ENCODE measurements around the gene TAF11L14.
"Not testable (repeated sequence)": the region's sequence is repeated elsewhere in the genome, so short reads cannot be mapped to it uniquely, and the experiment has no call there.

TAF11L14 gene

DNA sequence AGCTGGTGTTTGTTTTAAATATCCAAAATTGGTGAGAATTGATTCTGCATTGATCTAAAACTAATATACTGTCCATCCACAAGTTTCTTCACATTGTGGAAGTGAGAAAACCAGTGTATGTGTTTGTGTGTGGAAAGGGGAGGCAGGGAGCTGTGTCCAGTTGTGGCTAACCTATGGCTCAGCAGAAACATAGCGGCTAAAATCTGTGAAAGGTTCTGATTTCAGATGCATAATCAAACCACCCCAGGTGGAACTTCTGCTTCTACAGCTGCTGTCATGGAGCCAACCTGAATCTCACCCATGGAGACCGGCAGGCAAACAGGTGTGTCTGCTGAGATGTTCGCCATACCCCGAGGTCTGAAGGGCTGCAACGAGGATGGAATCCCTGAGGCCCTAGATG lies at the start of gene TAF11L14:
Gene TAF11L14, plus strand, starts transcription at position 301 of the 400 bp plus-strand sequence.
- DNase-seq: no peak

DNA sequence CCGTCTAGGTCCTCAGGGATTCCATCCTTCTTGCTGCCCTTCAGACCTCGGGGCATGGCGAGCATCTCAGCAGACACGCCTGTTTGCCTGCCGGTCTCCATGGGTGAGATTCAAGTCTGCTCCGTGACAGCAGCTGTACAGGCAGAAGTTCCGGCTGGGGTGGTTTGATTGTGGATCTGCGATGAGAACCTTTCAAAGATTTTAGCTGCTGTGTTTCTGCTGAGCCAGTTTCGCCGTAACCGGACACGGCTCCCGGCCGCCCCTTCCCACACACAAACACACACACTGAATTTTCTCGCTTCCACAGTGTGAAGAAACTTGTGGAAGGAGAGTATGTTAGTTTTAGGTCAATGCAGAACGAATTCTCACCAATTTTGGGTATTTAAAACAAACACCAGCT lies 48.6 kb upstream of the TAF11L14 start, which contains the start of gene TAF11L7:
Gene TAF11L7, minus strand, starts transcription at position 101 of the 400 bp plus-strand sequence.
- DNase-seq: not testable (repeated sequence)

DNA sequence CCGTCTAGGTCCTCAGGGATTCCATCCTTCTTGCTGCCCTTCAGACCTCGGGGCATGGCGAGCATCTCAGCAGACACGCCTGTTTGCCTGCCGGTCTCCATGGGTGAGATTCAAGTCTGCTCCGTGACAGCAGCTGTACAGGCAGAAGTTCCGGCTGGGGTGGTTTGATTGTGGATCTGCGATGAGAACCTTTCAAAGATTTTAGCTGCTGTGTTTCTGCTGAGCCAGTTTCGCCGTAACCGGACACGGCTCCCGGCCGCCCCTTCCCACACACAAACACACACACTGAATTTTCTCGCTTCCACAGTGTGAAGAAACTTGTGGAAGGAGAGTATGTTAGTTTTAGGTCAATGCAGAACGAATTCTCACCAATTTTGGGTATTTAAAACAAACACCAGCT lies 43.4 kb upstream of the TAF11L14 start, which contains the start of gene TAF11L8:
Gene TAF11L8, minus strand, starts transcription at position 101 of the 400 bp plus-strand sequence.
- DNase-seq: not testable (repeated sequence)

DNA sequence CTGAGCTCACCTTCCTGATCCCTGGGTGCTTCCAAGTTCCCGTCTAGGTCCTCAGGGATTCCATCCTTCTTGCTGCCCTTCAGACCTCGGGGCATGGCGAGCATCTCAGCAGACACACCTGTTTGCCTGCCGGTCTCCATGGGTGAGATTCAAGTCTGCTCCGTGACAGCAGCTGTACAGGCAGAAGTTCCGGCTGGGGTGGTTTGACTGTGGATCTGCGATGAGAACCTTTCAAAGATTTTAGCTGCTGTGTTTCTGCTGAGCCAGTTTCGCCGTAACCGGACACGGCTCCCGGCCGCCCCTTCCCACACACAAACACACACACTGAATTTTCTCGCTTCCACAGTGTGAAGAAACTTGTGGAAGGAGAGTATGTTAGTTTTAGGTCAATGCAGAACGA lies 40.0 kb upstream of the TAF11L14 start, which contains the start of gene TAF11L9:
Gene TAF11L9, minus strand, starts transcription at position 140 of the 400 bp plus-strand sequence.
- DNase-seq: not testable (repeated sequence)

DNA sequence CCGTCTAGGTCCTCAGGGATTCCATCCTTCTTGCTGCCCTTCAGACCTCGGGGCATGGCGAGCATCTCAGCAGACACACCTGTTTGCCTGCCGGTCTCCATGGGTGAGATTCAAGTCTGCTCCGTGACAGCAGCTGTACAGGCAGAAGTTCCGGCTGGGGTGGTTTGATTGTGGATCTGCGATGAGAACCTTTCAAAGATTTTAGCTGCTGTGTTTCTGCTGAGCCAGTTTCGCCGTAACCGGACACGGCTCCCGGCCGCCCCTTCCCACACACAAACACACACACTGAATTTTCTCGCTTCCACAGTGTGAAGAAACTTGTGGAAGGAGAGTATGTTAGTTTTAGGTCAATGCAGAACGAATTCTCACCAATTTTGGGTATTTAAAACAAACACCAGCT lies 36.5 kb upstream of the TAF11L14 start, which contains the start of gene TAF11L10:
Gene TAF11L10, minus strand, starts transcription at position 101 of the 400 bp plus-strand sequence.
- not testable (repeated sequence) for DNase-seq

DNA sequence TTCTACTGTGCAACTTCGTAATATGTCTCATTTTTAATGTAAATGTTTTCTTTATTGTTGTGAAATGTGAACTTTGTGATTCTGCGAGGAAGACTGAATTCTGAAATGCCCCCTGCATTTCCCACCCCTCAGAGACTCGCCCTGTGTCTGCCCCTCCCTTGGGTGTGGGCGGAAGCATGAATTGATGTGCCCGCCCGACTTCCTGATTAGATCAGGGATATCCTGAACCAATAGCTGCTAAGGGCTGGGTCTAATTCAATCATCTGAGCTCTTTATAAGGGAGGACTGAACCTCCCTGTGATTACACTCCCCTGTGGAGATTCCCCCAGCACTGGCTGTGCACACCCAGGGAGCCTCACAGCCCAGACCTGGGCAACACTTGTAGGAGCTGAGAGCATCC lies 30.4 kb upstream of the TAF11L14 start, which contains the start of gene TAF11L11:
Gene TAF11L11, plus strand, starts transcription at position 304 of the 400 bp plus-strand sequence.
- not testable (repeated sequence) for DNase-seq

DNA sequence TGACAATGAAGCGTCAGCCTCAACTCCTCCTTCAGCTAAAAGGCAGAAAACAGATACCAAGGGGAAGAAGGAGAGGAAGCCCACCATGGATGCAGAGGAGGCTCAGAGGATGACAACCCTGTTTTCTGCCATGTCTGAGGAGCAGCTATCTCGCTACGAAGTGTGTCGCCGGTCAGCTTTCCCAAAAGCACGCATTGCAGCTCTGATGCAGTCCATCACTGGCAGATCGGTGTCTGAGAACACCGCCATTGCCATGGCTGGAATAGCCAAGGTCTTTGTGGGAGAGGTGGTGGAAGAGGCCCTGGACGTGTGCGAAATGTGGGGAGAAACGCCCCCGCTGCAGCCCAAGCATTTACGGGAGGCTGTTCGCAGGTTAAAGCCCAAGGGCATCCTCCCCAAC lies 29.3 kb upstream of the TAF11L14 start:
- DNase-seq: no peak

DNA sequence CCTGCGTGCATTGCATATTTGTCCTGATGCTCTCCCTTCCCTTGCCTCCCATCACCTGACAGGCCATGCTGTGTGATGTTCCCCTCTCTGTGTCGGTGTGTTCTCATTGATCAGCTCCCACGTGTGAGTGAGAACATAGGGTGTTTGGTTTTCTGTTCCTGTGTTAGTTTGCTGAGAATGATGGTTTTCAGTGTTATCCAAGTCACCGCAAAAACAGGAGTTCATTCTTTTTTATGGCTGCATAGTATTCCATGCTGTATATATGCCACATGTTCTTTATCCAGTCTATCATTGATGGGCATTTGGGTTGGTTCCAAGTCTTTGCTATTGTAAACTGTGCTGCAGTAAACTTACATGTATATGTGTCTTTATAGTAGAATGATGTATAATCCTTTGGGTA lies 26.8 kb upstream of the TAF11L14 start:
- not testable (repeated sequence) for DNase-seq

DNA sequence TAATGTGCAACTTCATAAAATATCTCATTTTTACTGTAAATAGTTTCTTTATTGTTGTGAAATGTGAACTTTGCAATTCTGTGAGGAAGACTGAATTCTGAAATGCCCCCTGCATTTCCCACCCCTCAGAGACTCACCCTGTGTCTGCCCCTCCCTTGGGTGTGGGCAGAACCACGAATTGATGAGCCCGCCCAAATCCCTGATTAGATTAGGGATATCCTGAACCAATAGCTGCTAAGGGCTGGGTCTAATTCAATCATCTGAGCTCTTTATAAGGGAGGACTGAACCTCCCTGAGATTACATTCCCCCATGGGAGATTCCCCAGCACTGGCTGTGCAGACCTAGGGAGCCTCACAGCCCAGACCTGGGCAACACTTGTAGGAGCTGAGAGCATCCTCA lies 24.2 kb upstream of the TAF11L14 start, which contains the start of gene TAF11L12:
Gene TAF11L12, plus strand, starts transcription at position 301 of the 400 bp plus-strand sequence.
- not testable (repeated sequence) for DNase-seq

DNA sequence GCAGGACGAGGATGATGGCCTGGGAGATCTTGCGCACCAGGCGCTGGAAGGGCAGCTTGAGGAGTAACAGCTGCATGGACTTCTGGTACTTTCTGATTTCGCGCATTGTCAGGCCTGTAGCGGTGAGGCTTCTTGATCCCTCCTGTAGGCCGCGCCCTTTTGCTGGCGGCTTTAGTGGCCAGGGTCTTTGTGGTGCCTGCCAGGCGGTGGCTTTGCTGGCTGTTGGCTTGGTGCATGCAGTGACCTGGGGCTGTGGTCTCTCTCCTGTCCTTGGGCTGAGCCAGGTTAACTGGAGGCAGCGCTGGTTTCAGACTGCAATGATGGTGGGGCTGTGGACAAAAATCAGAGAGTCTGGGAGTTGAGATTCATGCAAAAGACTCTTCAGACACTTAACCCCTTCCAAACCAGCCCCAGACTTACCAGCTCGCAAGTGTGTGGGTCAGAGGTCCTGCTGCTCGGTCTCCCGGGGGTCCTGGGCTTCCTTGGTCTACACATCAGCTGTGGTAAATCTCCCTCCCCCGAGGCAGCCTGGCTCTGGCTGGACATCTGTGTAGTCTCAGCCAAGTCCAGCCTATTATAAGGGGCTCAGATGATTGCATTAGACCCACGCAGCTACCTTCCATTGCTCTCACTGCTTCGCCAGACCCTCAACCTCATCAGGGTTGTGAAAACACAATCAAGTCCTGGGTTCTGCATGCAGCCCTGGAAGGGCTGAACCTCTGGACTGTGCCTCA lies 19.2 kb upstream of the TAF11L14 start:
- no peak for DNase-seq

DNA sequence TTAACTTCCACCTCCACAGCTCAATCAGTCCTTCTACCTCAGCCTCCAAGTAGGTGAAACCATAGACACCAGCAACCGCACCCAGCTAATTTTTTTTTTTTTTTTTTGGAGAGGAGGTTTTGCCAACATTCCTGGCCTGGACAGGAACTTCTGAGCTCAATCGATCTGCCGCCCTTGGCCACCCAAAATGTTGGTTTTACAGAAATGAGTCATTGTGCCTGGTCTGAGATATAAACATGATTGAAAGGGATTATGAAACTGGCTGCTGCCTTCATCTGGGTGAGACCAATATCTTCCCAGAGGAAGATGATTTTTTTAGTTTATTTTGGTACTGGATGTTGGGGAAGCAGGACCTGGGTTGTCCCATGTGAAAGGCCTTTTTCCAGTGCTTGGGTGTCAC lies 14.9 kb upstream of the TAF11L14 start:
- no peak for DNase-seq

DNA sequence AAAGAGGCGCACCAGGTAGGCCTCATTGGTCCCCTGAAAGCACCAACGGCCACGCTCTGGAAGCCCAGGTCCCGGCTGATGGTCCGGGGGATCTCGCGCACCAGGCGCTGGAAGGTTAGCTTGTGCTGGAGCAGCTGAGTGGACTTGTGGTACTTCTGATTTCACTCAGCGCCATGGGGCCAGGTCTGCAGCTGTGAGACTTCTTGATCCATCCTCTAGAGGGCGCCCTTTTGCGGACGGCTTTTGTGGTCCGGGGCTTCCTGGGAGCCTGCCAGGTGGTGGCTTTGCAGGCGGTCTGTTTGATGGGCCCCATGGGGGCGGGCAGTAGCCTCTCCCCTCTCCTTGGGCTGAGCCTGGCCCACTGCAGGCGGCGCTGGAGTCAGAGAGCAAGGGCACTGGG lies 13.6 kb upstream of the TAF11L14 start:
- no peak for DNase-seq

DNA sequence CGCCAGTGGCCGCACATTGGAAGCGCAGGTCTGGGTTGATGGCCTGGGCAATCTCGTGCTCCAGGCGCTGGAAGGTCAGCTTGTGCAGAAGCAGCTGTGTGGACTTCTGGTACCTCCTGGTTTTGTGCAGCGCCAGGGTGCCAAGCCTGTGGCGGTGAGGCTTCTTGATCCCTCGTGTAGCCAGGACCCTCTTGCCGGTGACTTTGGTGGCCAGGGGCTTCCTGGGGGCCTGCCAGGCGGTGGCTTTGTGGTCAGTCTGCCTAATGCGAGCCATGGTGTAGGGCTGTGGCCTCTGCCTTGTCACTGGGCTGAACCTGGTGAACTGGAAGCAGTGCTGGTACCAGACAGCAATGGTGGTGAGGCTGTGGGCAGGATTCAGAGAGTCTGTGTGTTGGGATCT lies 8.6 kb upstream of the TAF11L14 start:
- no peak for DNase-seq

DNA sequence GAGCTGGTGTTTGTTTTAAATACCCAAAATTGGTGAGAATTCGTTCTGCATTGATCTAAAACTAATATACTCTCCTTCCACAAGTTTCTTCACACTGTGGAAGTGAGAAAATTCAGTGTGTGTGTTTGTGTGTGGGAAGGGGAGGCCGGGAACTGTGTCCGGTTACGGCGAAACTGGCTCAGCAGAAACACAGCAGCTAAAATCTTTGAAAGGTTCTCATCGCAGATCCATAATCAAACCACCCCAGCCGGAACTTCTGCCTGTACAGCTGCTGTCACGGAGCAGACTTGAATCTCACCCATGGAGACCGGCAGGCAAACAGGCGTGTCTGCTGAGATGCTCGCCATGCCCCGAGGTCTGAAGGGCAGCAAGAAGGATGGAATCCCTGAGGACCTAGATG lies 2.5 kb upstream of the TAF11L14 start, which contains the start of gene TAF11L13:
Gene TAF11L13, plus strand, starts transcription at position 301 of the 400 bp plus-strand sequence.
- DNase-seq: not testable (repeated sequence)

DNA sequence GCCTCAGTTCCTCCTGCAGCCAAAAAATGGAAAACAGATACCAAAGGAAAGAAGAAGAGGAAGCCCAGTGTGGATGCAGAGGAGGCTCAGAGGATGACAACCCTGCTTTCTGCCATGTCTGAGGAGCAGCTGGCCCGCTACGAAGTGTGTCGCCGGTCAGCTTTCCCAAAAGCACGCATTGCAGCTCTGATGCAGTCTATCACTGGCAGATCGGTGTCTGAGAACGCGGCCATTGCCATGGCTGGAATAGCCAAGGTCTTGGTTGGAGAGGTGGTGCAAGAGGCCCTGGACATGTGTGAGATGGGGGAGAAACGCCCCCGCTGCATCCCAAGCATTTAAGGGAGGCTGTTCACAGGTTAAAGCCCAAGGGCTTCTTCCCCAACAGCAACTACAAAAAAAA lies 15.0 kb downstream of the TAF11L14 start:
- not testable (repeated sequence) for DNase-seq

DNA sequence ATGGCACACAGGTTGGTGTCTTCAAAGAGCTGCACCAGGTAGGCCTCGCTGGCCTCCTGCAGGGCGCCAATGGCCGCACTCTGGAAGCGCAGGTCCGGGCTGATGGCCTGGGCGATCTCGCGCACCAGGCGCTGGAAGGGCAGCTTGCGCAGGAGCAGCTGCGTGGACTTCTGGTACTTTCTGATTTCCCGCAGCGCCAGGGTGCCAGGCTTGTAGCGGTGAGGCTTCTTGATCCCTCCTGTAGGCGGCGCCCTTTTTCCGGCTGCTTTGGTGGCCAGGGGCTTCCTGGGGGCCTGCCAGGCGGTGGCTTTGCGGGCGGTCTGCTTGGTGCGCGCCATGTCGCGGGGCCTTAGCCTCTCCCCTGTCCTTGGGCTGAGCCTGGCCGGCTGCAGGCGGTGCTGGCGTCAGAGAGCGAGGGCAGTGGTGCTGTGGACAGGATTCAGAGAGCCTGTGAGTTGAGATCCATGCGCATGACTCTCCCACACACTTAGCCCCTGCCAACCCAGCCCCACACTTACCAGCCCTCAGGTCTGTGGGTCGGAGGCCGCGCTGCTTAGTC lies 21.0 kb downstream of the TAF11L14 start:
- DNase-seq: not testable (repeated sequence)

DNA sequence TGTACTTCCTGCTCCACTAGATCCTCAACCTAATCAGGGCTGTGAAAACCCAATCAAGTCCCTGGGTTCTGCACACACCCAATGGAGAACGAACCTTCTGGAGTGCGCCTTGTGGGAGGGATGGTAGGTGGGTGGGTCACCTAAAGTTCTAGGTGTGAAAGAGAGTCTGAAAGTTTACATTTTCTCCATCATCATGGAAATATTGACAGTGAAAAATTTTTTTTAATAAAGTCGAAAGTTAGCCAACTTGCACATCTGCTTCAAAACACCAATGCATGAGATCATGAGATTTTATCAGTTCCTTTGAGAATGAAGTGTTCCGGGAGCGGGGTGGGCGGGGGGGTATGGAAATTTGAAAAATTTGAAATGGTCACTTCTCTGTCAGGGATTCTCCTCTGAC lies 21.7 kb downstream of the TAF11L14 start:
- DNase-seq: no peak

DNA sequence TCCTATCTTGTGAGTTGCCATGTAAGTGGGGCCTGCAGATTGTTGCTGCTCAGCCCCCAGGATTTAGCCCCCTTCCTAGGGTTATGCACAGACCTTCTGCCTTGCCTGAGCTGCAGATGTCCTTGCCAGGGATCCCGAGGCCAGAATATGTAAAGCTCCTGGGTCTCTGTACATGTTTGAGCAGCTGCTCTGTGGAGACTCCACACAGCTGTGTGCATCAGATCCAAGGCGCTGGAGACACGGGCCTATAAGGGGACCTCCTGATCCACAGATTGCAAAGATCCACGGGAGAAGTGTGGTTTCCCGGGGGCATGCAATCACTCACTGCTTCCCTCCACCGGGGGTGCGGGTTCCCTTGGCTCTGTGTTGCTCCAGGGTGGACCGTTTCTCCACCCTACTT lies 28.9 kb downstream of the TAF11L14 start:
- no peak for DNase-seq

DNA sequence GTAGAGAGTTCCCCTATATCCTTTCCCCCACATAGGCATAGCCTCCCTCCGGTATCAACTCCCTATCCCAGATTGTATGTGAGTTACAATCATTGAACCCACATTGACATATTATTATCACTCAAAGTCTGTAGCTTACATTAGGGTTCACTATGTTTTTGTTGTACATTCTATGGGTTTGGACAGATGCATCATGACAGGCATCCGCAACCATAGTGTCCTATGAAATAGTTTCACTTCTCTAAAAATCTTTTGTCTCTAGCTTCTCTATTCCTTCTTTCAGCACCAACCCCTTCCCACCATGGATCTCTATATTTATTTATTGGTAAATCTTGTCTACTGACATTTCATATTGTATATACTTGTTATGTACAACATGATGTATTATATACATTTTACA lies 31.6 kb downstream of the TAF11L14 start:
- DNase-seq: no peak

DNA sequence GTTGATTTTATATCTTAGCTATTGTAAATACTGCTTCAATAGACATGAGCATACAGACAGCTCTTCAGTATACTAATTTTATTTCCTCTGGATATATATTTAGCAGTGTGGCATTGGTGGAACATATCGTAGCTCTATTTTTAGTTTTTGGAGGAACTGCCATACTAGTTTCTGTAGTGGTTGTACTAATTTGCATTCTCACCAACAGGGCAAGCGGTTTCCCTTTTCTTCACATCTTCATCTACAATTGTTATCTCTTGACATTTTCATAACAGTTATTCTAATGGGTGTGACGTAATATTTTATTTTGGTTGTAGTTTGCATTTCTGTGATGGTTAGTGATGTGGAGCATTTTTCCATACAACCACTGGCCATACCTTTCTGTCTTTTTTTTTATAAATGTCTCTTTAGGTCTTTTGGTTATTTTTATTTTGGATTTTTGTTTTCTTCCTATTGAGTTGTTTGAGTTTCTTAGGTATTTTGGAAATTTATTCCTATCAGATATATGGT lies 32.5 kb downstream of the TAF11L14 start:
- DNase-seq: no peak

DNA sequence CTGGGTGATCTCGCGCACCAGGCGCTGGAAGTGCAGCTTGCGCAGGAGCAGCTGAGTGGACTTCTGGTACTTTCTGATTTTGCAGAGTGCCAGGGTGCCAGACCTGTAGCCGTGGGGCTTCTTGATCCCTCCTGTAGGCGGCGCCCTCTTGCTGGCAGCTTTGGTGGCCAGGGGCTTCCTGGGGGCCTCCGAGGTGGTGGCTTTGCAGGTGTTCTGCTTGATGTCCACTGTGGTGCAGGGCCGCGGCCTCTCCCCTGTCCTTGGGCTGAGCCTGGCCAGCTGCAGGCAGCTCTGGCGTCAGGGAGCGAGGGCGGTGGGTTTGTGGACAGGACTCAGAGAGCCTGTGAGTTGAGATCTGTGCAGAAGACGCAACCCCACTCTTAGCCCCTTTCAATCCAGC lies 36.1 kb downstream of the TAF11L14 start:
- no peak for DNase-seq

DNA sequence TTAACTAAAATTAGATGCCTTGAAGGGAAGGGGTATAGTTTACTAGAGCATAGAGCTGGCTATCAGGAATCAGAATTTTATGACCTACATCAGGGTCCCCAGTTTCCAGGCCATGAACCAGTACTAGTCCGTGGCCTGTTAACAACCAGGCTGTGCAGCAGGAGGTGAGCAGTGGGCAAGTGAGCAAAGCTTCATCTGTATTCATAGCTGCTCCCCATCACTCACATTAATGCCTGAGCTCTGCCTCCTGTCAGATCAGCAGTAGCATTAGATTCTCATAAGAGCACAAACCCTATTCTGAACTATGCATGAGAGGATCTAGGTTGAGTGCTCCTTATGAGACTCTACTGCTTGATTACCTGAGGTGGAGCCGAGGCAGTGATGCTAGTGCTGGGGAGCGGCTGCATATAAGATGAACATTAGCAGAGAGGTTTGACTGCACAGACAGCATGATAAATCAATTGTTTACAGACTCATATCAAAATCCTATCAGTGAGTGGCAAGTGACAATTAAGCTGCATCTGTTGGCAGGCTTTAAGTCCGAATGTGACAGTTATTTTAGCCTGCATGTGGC lies 44.6 kb downstream of the TAF11L14 start:
- no peak for DNase-seq

DNA sequence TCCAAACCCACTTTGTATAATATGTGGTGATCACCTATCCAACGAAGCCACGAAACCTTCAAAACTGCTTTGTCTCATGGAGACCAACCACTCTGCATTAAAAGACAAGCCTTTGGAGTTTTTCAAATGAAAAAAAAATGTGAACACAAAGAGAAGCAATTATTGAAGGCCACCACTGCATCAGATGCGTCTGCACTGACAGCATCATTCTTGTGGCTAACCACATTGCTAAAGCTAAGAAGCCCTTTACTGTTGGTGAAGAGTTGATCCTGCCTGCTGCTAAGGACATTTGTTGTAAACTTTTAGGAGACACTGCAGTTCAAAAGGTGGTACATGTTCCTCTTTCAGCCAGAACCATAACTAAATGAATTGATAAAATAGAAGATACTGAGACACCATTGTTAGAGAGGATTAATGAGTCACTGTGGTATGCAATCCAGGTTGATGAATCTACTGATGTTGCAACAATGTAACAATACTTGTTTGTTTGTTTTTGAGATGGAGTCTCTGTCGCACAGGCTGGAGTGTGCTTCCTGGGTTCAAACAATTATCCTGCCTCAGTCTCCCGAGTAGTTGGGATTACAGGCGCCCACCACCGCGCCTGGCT lies 45.4 kb downstream of the TAF11L14 start:
- DNase-seq: no peak
